Fibroblast of skin of right quadriceps (primary cell): ENCODE results near the gene SPATA4.
A peak's percentile ranks its signal among the peaks of the same experiment; 100 is the strongest.
"Not testable (repeated sequence)": the region's sequence is repeated elsewhere in the genome, so short reads cannot be mapped to it uniquely, and the experiment has no call there.

Source experiments
- DNase-seq: peaks from one replicate; pipeline ENCODE4 v3.0.0-alpha.2; 2013

The SPATA4 gene

DNA sequence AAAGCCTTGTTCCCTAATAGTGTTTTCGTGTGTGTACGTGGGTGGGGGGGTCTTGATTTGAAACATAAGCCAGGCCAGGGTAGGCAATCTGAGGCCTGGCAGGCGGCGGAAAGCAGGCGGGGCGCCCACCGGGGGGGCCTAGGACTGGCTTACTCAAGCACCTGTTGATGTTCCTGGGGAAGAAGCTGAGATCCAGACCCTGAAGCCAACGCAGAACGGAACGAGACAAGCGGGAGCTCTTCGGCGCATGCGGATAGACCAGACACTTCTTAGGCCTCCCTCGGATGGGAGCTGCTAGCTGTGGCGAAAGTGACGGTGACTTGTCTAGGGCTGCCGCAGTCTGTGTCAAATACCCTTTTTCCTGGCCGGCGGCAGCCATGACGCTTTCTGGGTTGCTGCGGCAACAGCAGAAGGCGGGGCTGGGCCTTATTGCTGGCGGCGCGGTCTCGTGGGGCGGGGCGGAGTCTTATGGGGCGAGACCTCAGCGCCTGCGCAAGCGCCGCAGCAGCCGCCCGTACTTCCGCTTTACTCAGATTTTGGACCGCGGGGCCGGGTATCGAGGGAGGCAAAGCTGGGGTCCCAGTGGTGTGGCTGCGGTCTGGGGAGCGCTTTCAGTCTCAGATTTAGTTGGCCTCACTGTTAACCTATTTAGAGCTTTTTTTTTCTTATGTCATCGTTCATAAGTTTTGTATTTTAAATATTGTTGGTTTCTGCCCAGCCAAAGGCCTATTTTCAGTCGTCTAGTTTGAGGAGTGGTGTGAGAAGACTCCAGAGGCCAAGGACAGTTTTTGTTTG is at the start of gene SPATA4:
Gene SPATA4, minus strand, starts transcription at position 402 of the 795 bp plus-strand sequence. Its CDS starts 23 bp downstream, at position 379.
- DNase-seq = peak; percentile 91

DNA sequence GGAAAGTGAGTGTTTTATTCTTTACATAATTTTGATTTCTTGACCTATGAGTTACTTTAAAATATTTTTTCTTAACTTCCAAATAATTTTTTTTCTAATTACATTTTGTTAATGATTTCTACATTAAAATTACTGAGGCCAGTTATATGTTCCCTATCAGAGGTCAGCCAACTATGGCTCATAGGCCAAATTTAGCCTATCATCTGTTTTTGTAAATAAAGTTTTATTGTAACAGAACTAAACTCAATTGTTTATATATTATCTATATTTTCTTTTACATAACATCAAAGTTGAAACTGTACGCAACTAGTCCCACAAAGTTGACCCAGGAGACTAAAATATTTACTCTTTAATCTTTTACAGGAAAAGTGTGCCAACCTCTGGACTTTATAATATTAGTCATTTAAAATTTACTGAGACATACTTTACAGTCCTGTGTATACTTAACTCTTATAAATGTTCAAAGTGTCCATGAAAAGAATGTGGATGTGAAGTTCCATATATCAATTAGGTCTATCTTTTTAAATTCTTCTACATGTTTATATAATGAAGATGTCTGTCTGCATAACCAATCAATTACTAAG is 47.5 kb upstream of the SPATA4 start:
- no peak for DNase-seq

DNA sequence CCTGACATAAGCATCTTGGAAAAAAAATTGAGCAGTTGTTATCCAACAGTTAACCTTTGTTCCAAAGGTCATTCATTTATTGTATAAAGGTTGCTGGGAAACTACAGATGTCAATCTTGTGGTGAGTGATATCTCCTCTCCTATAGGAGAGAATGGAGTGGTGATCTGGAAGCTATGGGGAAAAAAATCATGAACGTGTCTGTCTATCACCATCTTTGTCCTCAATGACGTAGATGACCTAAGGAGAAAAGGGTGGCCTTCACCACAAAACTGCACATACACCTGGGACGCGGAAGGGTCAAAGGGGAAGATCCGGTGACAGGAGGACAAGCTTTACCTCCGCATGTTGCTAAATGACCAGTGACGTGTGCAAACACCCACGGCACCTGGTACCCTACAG is 46.3 kb upstream of the SPATA4 start:
- no peak for DNase-seq

DNA sequence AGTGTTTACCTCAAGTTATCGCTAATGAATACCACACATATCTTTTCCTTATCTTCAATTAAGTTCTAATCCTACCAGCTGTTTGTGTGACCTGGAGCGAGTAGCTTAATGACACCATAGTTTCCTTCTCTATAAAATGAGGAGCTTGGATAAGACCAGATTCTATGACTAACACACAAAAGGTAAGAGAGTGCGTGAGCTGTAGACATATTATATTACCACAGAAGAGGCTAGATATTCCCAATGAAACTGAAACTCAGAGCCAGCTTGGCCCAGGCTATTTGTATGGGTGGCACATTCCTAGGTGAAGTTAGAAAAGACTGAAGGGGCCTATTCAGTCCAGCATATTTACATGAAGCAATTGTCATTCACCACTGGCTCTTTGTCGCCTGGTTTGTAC is 43.4 kb upstream of the SPATA4 start:
- peak; percentile 28 for DNase-seq

DNA sequence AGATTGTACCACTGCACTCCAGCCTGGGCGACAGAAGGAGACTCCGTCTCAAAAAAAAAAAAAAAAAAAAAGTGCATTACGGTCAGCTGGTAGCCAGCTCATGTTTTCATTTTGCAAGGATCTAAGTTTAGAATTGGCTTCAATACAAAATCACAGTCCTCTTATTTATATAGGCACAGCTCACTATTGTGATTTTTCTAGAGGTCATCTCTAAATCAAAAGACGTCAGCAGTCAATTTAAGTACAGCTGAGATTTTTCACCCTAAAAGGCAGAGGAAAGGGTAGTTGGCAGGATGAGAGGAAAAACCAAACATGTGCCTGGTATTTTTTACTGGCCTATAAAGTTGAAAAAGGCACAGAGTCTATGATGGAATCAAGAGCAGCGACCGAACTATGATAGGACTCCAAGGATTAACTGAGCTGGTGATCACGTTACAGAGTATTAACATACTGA is 42.8 kb upstream of the SPATA4 start:
- DNase-seq = peak; percentile 82

DNA sequence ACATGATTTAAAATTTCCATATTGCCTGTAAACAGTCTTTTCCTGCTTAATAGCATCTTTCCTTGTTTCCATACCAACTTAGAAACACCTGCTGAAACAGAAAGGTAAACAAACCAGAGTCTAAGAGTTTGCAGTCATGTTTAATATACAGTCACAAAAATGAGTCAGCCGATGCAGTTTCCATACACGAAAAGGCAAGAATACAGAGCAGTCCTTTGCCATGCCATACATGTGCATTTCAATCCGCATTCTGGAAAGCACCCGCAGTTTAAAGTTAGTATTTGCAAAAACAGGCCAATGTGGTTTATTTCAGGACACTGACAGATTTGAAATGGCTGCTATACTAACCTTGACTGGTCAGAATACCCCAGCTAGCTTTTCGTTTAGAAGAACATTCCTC is 41.6 kb upstream of the SPATA4 start:
- DNase-seq = peak; percentile 4

DNA sequence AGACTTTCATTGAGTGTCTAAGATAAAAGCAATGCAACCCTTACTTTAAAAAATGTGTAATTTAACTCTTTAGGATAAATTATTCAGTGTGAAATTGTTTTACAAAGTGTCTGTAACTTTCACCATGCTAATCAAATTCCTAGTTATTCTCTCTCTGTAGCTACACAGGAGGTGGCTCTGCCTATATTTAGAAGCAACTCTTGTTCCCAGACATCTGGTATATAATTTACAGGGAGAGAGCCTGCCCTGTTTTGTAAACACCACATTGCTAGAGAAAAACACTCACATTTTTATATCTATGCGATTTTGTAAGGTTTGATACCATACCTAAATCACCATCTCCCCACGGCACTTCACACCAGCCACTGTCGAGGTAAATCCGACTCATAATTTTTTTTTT is 35.5 kb upstream of the SPATA4 start:
- no peak for DNase-seq

DNA sequence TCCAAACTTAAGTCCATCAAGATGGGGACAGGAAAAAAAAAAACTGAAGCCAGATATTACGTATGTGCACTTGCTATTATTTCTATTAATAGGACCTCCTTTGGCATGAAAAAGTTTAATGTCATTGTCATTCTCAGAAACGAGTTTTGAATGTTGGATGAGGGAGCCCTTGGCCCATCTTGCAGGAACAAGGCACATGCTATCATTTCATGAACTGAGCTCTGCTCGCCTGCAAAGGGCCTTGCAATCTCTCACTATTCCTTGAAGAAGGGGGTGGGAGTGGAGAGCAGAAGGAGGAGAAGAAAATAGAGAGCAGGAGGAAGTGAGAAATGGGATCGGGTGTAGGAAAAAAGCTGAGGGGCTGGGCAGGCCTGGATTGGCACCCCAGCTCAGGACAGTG is 34.3 kb upstream of the SPATA4 start:
- DNase-seq = no peak

DNA sequence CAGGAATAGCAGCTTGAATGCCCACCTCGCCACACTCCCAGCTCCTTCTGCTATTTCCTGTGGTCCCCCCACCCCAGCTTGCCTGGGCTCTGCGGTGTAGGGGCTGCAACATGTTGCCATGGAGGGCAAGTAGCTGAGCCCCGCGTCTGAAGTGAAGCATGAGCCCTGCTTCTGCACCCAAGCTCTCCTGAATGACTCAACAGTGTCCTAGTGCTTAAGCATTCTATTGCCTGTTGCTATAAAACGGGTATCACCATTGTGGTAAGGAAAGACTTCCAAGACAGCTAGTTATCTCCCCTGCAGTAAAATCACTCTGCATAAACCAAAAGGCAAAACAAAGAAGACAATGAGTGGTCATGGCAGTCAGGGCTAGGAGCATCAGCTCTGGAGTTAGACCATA is 31.4 kb upstream of the SPATA4 start:
- no peak for DNase-seq

DNA sequence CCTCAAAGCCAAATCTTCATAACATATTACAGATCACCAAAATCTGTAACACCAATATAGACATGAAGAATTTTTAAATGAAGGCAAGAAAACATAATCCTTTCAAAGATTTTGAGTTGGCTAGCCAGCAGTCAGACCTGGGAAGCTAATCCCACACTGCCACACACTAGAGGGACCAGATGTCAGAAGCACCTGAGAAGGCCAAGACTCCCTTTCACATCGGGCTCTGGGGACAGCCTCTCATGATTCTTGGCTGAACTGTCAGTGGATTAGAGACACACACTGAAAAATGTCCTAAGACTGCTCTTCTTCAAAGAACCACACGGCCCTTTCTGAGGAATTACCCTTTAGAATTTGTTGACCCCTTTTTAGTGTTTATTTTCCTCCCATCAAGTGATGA is 28.2 kb upstream of the SPATA4 start:
- DNase-seq = no peak

DNA sequence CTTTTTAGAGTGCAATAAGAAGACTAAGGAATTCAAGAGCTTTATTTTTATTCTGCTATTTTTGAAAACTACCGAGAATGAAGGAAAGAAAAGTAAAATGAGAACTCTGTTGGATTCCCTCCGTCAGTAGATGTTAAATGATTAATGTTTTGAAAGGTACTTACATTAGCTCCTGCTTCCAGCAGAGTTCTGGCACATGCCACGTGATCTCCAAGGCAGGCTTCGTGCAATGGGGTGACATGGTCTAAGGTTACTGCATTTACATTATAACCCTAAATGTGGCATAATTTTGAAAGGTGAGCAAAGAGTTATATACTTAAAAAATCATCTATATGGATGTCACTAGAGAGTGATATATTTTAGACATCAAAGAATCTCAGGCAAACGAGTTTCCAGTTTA is 26.8 kb upstream of the SPATA4 start:
- DNase-seq = no peak

DNA sequence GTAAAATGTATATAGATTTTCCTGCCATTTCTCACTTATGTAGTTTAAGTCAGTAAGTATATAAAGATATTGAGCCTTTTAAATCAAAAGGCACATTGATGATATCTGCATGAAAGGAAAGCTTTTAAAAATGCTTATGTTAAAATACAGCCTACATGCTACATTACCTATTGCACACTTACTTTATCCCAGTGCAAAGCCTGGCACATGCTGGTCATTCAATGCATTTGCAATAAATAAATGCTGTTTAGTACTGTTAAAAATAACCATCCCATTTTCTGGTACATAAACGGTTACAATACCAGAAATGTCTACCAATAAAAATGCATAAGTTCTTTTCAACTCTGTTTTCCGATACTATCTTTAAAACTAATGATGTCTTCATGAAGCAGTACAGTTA is 22.1 kb upstream of the SPATA4 start:
- no peak for DNase-seq

DNA sequence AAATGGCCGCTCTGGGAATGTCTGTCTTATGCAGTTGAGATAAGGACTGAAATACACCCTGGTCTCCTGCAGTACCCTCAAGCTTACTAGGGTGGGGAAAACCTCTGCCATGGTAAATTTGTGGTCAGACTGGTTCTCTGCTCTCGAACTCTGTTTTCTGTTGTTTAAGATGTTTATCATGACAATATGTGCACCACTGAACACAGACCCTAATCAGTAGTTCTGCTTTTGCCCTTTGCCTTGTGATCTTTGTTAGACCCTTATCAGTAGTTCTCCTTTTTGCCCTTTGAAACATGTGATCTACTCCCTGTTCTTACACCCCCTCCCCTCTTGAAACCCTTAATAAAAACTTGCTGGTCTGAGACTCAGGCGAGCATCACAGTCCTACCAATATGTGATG is 17.0 kb upstream of the SPATA4 start:
- DNase-seq = not testable (repeated sequence)

DNA sequence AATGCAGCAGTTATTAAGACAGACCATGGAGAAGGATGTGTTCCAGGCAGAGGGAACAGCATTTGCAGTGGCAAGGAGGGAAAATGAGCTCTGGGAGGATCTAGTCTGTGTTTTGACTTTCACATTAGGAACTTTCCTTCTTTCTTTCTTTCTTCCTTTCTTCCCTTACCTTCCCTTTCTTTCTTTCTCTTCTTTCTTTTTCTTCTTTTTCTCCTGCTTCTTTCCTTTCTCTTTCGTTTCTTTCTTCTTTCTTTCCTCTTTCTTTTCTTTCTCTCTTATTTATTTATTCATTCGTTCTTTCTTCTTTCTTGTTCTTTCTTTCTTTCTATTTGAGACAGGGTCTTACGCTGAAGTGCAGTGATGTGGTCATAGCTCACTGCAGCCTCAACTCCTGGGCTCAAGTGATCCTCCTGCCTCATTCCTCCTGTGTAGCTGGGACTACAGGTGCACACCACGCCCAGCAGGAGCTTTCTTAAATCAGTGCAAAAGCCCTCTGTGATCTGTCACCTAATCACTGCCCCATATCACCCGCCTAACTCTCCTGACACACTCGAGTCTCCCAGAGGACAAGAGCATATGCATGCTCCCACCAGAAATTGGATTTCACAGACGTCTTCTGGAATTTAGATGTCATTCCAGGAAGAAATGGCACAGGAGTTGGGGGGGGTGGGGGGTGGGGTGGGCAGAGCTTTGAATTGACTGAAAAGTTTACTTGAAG is 15.4 kb upstream of the SPATA4 start:
- no peak for DNase-seq

DNA sequence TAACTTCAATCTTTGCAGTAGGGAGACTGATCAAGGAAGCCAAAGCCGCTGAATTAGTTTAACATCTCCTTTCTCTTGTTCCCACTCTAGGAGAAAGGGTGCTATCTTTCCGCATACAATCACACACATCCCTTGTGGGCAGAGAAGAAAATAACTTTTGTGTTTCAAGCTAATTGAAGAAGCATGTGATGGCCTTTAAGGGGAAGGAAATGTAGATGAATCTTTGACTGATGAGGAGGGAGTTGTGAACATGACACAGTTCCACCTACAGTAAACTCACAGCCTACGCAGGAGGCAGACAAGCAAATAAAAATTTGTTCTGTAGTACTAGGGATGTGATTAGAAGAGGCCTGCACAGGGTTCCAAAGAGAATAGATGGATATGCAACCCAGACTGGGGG is 14.7 kb upstream of the SPATA4 start:
- no peak for DNase-seq

DNA sequence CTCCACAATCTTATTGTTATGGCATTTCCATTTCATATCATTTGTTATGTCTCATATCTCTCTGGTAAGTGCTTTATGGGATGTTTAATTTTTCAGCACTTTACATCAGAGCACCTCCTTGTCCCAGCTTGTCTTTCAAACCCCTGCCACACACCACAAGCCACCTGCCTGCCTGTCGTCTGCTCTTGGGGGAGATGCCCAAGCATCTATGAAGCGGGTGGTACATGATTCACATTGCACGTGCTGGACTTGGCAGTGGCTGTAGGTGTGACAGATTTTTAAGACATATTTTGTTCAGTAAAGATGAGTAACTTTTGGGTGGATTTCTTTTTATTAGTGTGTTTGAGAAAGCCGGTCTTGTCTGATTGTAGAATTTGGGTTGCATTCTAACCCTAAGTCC is 14.2 kb upstream of the SPATA4 start:
- no peak for DNase-seq

DNA sequence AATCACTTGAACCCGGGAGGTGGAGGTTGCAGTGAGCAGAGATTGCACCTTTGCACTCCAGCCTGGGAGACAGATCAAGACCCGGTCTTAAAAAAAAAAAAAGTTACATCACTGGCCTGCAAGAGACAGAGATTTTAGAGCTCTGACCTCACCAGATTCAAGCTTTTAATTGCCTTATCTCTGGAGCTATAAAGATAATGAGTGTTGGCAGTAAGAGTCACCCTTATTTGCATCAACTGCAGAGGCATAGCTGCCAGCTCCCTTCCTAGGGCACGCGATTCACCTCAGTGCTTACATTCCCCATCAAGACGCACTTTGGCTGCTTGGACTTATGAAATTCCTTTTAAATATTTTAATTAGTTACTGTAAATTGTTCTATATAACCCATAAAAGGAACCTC is 12.5 kb upstream of the SPATA4 start:
- no peak for DNase-seq

DNA sequence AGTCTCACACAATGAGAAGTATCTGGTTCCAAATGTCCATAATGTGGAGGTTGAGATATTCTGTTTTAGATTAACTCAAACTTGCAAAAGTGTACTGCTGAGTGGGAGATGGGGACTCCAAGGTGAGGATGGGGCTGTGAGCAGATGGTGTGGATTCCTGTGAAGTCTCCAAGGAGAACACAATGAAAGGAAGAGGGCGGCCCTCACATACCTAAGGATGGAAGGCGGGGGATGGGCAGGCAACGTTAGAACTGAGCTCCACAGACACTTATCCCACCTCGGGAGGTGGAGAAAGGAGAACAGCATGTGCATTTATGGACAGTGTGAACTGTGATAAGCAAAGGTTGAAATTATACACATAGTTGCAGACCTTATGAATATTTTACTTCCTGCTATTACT is 9.9 kb upstream of the SPATA4 start:
- no peak for DNase-seq

DNA sequence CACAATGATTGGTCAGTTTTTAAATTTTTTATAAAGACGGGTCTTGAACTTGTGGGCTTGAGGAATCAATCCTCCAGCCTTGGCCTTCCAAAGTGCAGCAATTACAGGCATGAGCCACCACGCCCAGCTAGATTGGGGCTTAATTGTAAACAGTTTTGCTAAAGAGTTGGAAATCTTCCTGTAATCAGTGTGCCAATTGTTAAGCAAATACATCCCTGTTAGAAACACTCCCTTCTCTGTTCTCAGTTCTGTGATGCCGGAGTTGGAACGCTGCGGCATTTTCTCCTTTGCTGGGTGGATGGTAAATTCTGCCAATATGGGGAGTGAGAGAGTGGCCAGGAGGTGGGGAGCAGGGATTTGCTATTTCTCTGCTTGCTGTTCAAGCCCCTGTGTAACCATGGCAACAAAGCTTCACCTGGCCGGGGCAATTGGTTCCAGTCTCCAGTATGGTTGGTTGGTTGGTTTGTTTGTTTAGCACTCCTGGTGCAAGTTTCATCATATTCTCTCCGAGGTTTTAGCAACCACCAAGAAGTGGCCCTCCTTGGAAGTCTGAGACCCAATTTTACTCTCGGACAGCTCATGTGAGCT is 3.0 kb upstream of the SPATA4 start:
- no peak for DNase-seq

DNA sequence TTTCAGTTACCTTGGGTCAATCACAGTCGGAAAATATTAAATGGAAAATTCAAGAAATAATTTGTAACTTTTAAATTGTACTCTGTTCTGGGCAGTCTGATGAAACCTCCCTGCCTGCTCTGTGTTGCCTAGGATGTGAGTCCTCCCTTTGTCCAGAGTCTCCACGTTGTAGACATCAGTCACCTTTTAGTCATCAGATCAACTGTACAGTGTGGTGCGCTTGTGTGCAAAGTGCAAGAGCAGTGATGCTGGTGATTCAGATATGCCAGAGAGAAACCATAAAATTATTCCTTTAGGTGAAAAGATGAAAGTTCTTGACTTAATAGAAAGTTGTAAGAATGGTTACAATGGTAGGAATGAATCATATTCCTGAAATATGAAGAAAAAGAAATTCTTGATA is 1.4 kb downstream of the SPATA4 start:
- peak; percentile 84 for DNase-seq

DNA sequence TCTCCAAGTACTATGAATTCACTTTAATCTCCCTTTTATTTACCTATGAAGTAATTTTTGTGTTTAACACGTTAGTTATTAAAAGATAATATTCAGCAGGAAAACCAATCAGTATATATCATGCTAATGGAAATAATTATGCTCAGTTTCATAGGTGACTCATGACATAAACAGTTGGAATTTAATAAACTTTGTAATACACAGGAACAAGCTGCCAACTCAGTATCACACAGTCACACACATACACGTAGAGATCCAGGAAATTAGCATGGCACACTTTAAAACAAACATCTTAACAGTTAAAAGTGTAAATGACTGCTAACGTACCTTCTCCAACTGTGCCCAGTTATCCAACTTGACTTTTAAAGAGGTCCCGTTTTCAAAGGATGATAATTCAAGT is 2.3 kb downstream of the SPATA4 start:
- peak; percentile 71 for DNase-seq

DNA sequence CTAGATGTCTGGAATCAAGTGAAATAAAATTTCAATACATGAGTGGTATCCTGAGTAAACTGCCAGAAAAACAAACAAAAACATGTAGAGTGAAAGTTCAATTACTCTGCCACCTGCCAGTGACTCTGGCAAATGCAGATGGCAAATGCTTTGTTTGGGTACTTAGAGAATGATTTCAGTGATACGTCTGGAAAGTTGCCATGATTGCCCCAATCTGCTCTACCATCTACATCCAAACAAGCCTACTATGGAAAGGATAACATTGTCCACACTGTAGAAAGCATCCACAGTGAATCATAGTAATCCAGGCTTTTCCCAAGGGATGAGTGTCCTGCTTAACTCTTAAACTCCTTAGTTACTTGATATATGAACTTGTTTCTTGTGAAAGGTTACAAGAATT is 3.4 kb downstream of the SPATA4 start:
- DNase-seq = peak; percentile 74

DNA sequence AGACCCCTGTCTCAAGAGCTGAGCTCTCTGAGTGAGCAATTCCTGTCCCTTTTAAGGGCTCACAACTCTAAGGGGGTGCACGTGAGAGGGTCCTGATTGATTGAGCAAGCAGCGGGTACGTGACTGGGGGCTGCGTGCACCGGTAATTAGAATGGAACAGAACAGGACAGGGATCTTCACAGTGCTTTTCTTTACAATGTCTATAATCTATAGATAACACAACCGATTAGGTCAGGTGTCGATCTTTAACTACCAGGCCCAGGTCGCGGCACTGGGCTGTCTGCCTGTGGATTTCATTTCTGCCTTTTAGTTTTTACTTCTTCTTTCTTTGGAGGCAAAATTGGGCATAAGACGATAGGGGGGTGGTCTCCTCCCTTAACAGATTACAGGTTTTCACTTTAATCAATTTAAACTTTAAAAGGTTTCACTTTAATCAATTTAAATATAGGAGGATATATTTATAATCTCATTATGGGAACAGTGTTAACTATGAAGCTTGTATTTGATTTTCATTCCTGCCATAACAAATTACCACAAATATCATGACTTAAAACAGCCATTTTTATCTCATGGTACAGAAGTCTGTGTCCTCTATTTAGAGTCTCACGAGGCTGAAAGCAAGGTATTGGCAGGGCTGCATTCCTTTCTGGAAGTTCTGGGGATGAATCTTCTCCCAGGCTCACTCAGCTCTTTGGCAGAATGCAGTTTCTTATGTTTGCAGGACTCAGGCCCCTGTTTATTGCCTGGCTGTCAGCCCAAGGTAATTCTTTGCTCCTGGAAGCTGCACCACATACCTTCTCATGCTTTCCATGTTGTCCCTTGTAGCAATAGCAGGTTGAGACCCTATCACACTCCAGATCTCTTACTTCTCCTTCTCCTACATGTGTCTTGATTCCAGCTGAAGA is 5.2 kb downstream of the SPATA4 start:
- peak; percentile 65 for DNase-seq
